ENCODE measurements around the gene PCDHGA12.

Gene PCDHGA12

DNA sequence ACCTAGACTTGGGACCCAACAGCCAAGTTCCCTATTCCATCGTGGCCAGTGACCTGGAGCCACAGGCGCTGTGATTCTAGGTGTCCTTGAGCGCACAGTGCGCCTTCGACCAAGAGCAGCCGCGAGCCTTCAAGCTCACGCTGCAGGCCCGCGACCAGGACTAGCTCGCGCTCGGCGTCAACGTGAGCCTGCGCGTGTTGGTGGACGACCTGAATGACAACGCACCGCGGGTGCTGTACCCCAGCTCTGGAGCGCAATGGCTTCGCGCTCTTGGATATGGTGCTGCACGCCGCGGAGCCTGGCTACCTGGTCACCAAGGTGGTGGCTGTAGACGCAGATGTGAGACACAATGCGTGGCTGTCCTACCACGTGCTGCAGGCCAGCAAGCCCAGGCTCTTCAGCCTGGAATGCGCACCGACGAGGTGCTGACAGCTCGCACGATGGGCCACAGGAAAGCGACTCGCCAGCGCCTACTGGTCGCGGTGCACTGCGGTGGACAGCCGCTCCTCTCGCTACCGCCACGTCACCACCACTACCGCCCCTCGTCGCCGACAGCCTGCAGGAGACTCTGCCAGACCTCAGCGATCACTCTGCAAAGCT lies 11.4 kb downstream of the PCDHGA12 start:
- no peak for DNase-seq

DNA sequence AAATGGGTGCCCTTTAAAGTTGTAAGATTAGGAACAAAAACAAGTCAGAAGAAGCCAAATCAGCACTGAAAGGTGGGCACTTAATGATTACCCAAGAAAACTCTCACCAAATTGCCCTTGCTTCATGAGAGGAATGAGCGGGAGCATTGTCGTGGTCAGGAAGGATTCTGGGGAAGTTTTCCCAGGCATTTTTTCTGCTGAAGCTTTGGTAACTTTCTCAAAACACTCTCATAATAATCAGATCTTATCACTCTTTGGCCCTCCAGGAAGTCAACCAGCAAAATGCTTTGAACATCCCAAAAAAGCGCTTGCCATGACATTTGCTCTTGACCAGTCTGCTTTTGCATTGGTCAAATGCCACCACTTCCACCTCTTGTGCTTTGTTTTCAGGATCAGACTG lies 35.0 kb downstream of the PCDHGA12 start:
- DNase-seq = no peak

- DNase-seq = peak; percentile 97
These were observed 45.4 kb downstream of the PCDHGA12 start, which contains the start of gene PCDHGC3 for GRCh38 chr5:141475625-141476131. PCDHGC3 (plus strand) TSS chr5:141475966; CDS start chr5:141476117, 151 bp downstream.

DNA sequence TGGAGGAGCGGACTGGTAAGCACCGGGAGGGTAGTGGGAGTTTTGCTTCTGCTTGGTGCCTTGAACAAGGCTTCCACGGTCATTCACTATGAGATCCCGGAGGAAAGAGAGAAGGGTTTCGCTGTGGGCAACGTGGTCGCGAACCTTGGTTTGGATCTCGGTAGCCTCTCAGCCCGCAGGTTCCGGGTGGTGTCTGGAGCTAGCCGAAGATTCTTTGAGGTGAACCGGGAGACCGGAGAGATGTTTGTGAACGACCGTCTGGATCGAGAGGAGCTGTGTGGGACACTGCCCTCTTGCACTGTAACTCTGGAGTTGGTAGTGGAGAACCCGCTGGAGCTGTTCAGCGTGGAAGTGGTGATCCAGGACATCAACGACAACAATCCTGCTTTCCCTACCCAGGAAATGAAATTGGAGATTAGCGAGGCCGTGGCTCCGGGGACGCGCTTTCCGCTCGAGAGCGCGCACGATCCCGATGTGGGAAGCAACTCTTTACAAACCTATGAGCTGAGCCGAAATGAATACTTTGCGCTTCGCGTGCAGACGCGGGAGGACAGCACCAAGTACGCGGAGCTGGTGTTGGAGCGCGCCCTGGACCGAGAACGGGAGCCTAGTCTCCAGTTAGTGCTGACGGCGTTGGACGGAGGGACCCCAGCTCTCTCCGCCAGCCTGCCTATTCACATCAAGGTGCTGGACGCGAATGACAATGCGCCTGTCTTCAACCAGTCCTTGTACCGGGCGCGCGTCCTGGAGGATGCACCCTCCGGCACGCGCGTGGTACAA lies 46.0 kb downstream of the PCDHGA12 start:
- DNase-seq = peak; percentile 91

DNA sequence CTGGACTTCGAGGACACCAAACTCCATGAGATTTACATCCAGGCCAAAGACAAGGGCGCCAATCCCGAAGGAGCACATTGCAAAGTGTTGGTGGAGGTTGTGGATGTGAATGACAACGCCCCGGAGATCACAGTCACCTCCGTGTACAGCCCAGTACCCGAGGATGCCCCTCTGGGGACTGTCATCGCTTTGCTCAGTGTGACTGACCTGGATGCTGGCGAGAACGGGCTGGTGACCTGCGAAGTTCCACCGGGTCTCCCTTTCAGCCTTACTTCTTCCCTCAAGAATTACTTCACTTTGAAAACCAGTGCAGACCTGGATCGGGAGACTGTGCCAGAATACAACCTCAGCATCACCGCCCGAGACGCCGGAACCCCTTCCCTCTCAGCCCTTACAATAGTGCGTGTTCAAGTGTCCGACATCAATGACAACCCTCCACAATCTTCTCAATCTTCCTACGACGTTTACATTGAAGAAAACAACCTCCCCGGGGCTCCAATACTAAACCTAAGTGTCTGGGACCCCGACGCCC lies 46.8 kb downstream of the PCDHGA12 start:
- DNase-seq = no peak

DNA sequence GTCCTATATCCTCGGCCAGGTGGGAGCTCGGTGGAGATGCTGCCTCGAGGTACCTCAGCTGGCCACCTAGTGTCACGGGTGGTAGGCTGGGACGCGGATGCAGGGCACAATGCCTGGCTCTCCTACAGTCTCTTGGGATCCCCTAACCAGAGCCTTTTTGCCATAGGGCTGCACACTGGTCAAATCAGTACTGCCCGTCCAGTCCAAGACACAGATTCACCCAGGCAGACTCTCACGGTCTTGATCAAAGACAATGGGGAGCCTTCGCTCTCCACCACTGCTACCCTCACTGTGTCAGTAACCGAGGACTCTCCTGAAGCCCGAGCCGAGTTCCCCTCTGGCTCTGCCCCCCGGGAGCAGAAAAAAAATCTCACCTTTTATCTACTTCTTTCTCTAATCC lies 47.5 kb downstream of the PCDHGA12 start:
- no peak for DNase-seq

- no peak for DNase-seq
These were observed 48.1 kb downstream of the PCDHGA12 start for GRCh38 chr5:141478321-141478945.

- DNase-seq = no peak
These were observed 49.5 kb downstream of the PCDHGA12 start for GRCh38 chr5:141479776-141480175.

All from femur (tissue), 1 donor.